HepG2 (cell line): Measurements from ENCODE around the gene ZNF740. TPM values are rescaled to one million over a fixed set of nuclear protein-coding genes. Genes with fewer than 3 reads are reported as not detected.

Experiments
- ATF1 ChIP-seq: IDR thresholded peaks from 2 replicates; pipeline ENCODE4 v1.6.1; 2016; ENCODE audit warnings: mild to moderate bottlenecking, control low read depth
- CBX2 ChIP-seq, 2 experiments: fragments of 200-600 bp in 1 of 2; sonication (generic); formaldehyde crosslinking in 1 of 2; IDR thresholded peaks; 2 replicates each; pipeline versions ENCODE4 v1.7.0 to v1.8.1; 2018 to 2022; ENCODE audit warnings: low read depth in 2 of 2, low read length in 1 of 2, mild to moderate bottlenecking in 1 of 2, missing genetic modification reagents in 1 of 2
- DMAP1 ChIP-seq: IDR thresholded peaks from 2 replicates; pipeline ENCODE4 v1.6.1; 2016
- FOSL1 ChIP-seq: sonication (generic); formaldehyde crosslinking; IDR thresholded peaks from 2 replicates; pipeline ENCODE4 v1.9.0; 2021; ENCODE audit warnings: missing genetic modification reagents, borderline replicate concordance
- KLF16 ChIP-seq, 2 experiments: sonication (generic) in 1 of 2; formaldehyde crosslinking in 1 of 2; IDR thresholded peaks; 2 replicates each; pipeline versions ENCODE4 v1.6.1 to v1.8.0; 2016 to 2023; ENCODE audit warnings: missing genetic modification reagents in 2 of 2, missing compliant biosample characterization in 1 of 2
- MIXL1 ChIP-seq: IDR thresholded peaks from 2 replicates; pipeline ENCODE4 v1.6.1; 2016
- MLLT10 ChIP-seq: sonication (generic); formaldehyde crosslinking; IDR thresholded peaks from 2 replicates; pipeline ENCODE4 v1.4.0; 2020; ENCODE audit warnings: missing genetic modification reagents
- NCOA2 ChIP-seq: sonication (generic); formaldehyde crosslinking; IDR thresholded peaks from 2 replicates; pipeline ENCODE4 v1.8.0; 2022; ENCODE audit warnings: inconsistent platforms
- NCOA5 ChIP-seq: sonication (generic); formaldehyde crosslinking; IDR thresholded peaks from 2 replicates; pipeline ENCODE4 v1.4.0; 2020; ENCODE audit warnings: missing genetic modification reagents
- POLR2AphosphoS2 ChIP-seq: IDR thresholded peaks from 2 replicates; pipeline ENCODE4 v1.6.1; 2011; ENCODE audit warnings: low read depth, low read length, improper control_type of control experiment
- RXRA ChIP-seq: sonication (generic); formaldehyde crosslinking; IDR thresholded peaks from 2 replicates; pipeline ENCODE4 v1.5.1; 2020; ENCODE audit warnings: missing genetic modification reagents
- SETDB1 ChIP-seq: sonication (generic); formaldehyde crosslinking; IDR thresholded peaks from 2 replicates; pipeline ENCODE4 v1.5.1; 2020; ENCODE audit warnings: missing genetic modification reagents, mild to moderate bottlenecking, borderline replicate concordance
- SMARCC2 ChIP-seq: fragments of 450-650 bp; IDR thresholded peaks from 2 replicates; pipeline ENCODE4 v1.6.1; 2017; ENCODE audit warnings: antibody characterized with exemption, mild to moderate bottlenecking
- STAT5B ChIP-seq: sonication (generic); formaldehyde crosslinking; IDR thresholded peaks from 2 replicates; pipeline ENCODE4 v1.4.0; 2020; ENCODE audit warnings: missing genetic modification reagents
- U2AF1 ChIP-seq: fragments of 200-400 bp; formaldehyde crosslinking; optimal IDR thresholded peaks from 2 replicates; pipeline ENCODE3; 2017; ENCODE audit warnings: mild to moderate bottlenecking, low read depth, low read length
- ZFAT ChIP-seq: sonication (generic); formaldehyde crosslinking; conservative IDR thresholded peaks from 2 replicates; pipeline ENCODE4 v1.8.1; 2023; ENCODE audit warnings: missing genetic modification reagents, inconsistent platforms
- ZMYM4 ChIP-seq: sonication (generic); formaldehyde crosslinking; IDR thresholded peaks from 2 replicates; pipeline ENCODE4 v1.8.1; 2023; ENCODE audit warnings: mild to moderate bottlenecking, missing genetic modification reagents
- ZNF17 ChIP-seq: sonication (generic); formaldehyde crosslinking; IDR thresholded peaks from 2 replicates; pipeline ENCODE4 v1.5.0; 2020; ENCODE audit warnings: mild to moderate bottlenecking, missing genetic modification reagents
- ZNF460 ChIP-seq: sonication (generic); formaldehyde crosslinking; IDR thresholded peaks from 2 replicates; pipeline ENCODE4 v1.5.1; 2020; ENCODE audit warnings: missing genetic modification reagents, mild to moderate bottlenecking, borderline replicate concordance
- ZNF530 ChIP-seq: sonication (generic); formaldehyde crosslinking; IDR thresholded peaks from 2 replicates; pipeline ENCODE4 v1.5.0; 2020; ENCODE audit warnings: low read depth, mild to moderate bottlenecking, missing genetic modification reagents
- ZNF644 ChIP-seq: IDR thresholded peaks from 2 replicates; pipeline ENCODE4 v1.6.1; 2016; ENCODE audit warnings: low read depth
- ZNF672 ChIP-seq: sonication (generic); formaldehyde crosslinking; IDR thresholded peaks from 2 replicates; pipeline ENCODE4 v1.8.1; 2022; ENCODE audit warnings: missing genetic modification reagents
- ZNF7 ChIP-seq: IDR thresholded peaks from 2 replicates; pipeline ENCODE4 v1.6.1; 2016; ENCODE audit warnings: missing biosample characterization, missing genetic modification reagents
- ZNF792 ChIP-seq: IDR thresholded peaks from 2 replicates; pipeline ENCODE4 v1.6.1; 2016
- polyA plus RNA-seq, 8 experiments: library from polyadenylated mRNA; depleted of rRNA in 3 of 8; stranded (reverse) in 7 of 8; unstranded in 1 of 8; fragments of >200 nt; fragmentation: Illumina TruSeq in 4 of 8; extraction: Trizol in 4 of 8; gene quantifications; 2 replicates each; pipeline versions ENCODE4 v1.2.1 to v1.2.3, GENCODE V29; 2011 to 2016; ENCODE audit warnings: low read depth in 4 of 8, missing spikeins in 1 of 8, mixed read lengths in 1 of 8; ENCODE audit not compliant: insufficient read depth in 1 of 8
- total RNA-seq, 5 experiments: library from RNA; depleted of rRNA; stranded (reverse); fragments of >200 nt; fragmentation: Illumina TruSeq; extraction: Trizol; gene quantifications; 2 replicates each; pipeline ENCODE4 v1.2.3, GENCODE V29; 2016; ENCODE audit warnings: low read depth in 1 of 5
- TF ChIP-seq, protein P1 (sequence below): IDR thresholded peaks from 2 replicates; pipeline ENCODE4 v1.6.1; 2018; ENCODE audit warnings: missing genetic modification reagents, mild to moderate bottlenecking, missing compliant biosample characterization
- TF ChIP-seq, protein P2 (sequence below): sonication (generic); formaldehyde crosslinking; IDR thresholded peaks from 2 replicates; pipeline ENCODE4 v1.5.1; 2020; ENCODE audit warnings: missing genetic modification reagents, mild to moderate bottlenecking, borderline replicate concordance
- TF ChIP-seq, protein P3 (sequence below): sonication (generic); formaldehyde crosslinking; IDR thresholded peaks from 2 replicates; pipeline ENCODE4 v1.5.0; 2020; ENCODE audit warnings: missing genetic modification reagents
- TF ChIP-seq, protein P4 (sequence below): sonication (generic); formaldehyde crosslinking; conservative IDR thresholded peaks from 2 replicates; pipeline ENCODE4 v1.4.0; 2020; ENCODE audit warnings: mild to moderate bottlenecking, missing genetic modification reagents, moderate library complexity

Gene ZNF740
- total and polyA plus RNA-seq, 2 of the 13 experiments (the other 11 are each of a cell fraction or from before 2014, with no cell fraction given), result 16.9 to 19.0 TPM

DNA sequence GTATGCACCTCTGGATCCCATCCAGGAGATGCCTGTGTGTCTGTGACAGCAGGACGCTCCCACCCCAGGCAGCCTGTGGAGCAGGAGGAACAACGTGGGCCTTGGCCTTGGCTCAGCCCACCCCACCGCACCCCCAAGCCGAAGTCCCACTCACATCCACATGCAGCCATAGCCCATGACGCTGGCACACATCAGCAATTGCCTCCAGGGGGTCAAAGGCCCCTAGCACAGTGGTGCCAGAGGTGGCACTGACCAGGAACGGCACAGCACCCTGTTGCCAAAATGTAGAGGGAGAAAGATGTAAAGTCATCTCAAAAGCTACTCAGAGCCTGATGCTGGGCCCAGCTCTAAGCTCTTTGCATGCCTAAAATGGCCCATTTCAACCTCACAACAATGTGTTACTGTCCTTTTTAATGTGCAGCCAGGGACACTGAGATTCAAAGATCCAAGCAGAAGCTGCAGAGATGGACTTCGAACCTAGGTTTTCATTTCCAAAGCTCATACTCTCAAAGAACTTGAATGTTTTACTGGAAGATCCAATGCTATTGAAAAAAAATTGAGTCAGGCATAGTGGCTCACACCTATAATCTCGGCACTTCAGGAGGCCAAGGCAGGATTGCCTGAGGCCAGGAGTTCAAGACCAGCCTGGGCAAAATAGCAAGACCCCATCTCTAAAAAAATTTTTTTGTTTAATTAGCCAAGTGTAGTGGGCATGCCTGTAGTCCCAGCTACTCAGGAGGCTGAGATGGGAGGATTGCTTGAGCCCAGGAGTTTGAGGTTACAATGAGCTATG lies 19.2 kb upstream of the ZNF740 start (continued):
- TF ChIP-seq MLLT10 (CRISPR knock-in tag), result no peak
- TF ChIP-seq RXRA (CRISPR knock-in tag), result no peak
- TF ChIP-seq ZNF17 (CRISPR knock-in tag), result no peak
- no peak for TF ChIP-seq SMARCC2
- TF ChIP-seq, protein P1, sequence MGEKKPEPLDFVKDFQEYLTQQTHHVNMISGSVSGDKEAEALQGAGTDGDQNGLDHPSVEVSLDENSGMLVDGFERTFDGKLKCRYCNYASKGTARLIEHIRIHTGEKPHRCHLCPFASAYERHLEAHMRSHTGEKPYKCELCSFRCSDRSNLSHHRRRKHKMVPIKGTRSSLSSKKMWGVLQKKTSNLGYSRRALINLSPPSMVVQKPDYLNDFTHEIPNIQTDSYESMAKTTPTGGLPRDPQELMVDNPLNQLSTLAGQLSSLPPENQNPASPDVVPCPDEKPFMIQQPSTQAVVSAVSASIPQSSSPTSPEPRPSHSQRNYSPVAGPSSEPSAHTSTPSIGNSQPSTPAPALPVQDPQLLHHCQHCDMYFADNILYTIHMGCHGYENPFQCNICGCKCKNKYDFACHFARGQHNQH (CRISPR knock-in tag), result no peak
- no peak for TF ChIP-seq POLR2AphosphoS2
- no peak for TF ChIP-seq NCOA5
- TF ChIP-seq SETDB1 (CRISPR knock-in tag), result no peak
- TF ChIP-seq FOSL1 (CRISPR knock-in tag), result no peak
- no peak for TF ChIP-seq ZNF460 (CRISPR knock-in tag)
- TF ChIP-seq ZMYM4 (CRISPR knock-in tag), result no peak
- TF ChIP-seq CBX2 (IDR thresholded peaks at IDR 0.05; ENCODE audit: low read depth, low read length), result no peak
- no peak for TF ChIP-seq CBX2 (CRISPR knock-in tag; IDR thresholded peaks at IDR 0.05; ENCODE audit: low read depth)
- no peak for TF ChIP-seq ZNF530 (CRISPR knock-in tag)
- TF ChIP-seq, protein P2, sequence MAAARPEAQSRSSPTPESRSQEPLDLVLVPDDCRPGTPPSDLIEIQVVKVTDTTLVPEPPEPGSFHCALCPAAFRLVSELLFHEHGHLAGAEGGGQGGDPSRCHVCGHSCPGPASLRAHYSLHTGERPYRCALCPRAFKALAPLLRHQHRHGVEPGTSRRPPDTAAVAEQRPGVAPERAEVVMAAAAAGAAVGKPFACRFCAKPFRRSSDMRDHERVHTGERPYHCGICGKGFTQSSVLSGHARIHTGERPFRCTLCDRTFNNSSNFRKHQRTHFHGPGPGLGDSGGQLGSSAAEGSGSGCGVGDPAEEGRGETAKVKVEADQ, result no peak
- TF ChIP-seq ATF1 (CRISPR knock-in tag), result no peak
- TF ChIP-seq, protein P3, sequence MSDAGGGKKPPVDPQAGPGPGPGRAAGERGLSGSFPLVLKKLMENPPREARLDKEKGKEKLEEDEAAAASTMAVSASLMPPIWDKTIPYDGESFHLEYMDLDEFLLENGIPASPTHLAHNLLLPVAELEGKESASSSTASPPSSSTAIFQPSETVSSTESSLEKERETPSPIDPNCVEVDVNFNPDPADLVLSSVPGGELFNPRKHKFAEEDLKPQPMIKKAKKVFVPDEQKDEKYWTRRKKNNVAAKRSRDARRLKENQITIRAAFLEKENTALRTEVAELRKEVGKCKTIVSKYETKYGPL (CRISPR knock-in tag), result no peak
- no peak for TF ChIP-seq DMAP1
- TF ChIP-seq ZNF7 (CRISPR knock-in tag), result no peak
- TF ChIP-seq ZNF672, result no peak
- TF ChIP-seq, protein P4, sequence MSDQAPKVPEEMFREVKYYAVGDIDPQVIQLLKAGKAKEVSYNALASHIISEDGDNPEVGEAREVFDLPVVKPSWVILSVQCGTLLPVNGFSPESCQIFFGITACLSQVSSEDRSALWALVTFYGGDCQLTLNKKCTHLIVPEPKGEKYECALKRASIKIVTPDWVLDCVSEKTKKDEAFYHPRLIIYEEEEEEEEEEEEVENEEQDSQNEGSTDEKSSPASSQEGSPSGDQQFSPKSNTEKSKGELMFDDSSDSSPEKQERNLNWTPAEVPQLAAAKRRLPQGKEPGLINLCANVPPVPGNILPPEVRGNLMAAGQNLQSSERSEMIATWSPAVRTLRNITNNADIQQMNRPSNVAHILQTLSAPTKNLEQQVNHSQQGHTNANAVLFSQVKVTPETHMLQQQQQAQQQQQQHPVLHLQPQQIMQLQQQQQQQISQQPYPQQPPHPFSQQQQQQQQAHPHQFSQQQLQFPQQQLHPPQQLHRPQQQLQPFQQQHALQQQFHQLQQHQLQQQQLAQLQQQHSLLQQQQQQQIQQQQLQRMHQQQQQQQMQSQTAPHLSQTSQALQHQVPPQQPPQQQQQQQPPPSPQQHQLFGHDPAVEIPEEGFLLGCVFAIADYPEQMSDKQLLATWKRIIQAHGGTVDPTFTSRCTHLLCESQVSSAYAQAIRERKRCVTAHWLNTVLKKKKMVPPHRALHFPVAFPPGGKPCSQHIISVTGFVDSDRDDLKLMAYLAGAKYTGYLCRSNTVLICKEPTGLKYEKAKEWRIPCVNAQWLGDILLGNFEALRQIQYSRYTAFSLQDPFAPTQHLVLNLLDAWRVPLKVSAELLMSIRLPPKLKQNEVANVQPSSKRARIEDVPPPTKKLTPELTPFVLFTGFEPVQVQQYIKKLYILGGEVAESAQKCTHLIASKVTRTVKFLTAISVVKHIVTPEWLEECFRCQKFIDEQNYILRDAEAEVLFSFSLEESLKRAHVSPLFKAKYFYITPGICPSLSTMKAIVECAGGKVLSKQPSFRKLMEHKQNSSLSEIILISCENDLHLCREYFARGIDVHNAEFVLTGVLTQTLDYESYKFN (CRISPR knock-in tag), result peak; percentile 55
- no peak for TF ChIP-seq KLF16 (CRISPR knock-in tag; IDR thresholded peaks at IDR 0.05)
- TF ChIP-seq U2AF1, result no peak
- TF ChIP-seq STAT5B, result no peak
- TF ChIP-seq MIXL1 (CRISPR knock-in tag), result no peak
- TF ChIP-seq ZFAT (CRISPR knock-in tag), result no peak
- TF ChIP-seq NCOA2 (CRISPR knock-in tag), result peak; percentile 27; the same call in 1 of the 2 replicates
- no peak for TF ChIP-seq ZNF792 (CRISPR knock-in tag)
- TF ChIP-seq ZNF644 (CRISPR knock-in tag), result 0 out of 2 replicates have a peak, but pooled peaks have one; percentile 9
